ENCODE results near the gene MEF2D. TPM values are rescaled to one million over a fixed set of nuclear protein-coding genes. Genes with fewer than 3 reads are reported as not detected.

MEF2D gene
- total RNA-seq, 1 experiment from 2014 or later, result 54.1 TPM

DNA sequence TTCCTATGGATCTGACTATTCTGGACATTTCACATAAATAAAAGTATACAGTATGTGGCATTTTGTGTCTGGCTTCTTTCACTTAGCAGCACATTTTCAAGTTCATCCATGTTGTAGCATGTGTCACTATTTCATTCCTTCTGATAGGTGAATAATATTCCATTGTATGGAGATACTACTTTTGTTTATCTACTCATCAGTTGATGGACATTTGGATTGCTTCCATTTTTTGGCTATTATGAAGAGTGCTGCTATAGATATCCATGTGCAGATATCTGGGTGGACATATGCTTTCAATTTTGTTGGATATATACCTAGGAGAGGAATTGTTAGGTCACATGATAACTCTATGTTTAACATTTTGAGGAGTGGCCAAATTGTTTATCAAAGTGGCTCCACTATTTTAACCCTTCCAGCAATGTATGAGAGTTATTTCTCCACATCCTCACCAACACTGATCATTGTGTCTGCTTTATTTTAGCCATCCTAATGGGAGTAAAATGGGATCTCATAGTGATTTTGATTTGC lies 21.9 kb upstream of the MEF2D start:
- no peak overlapping the region for H3K27ac Mint-ChIP-seq (ENCODE audit: unreplicated experiment)
- BruUV-seq (replicated peaks), result TSS peak; percentile 26
- no peaks in the 10 kb centered on the region for H3K4me1 Mint-ChIP-seq (ENCODE audit: low read depth, unreplicated experiment)
- TF ChIP-seq CTCF (IDR thresholded peaks at IDR 0.05; ENCODE audit: unreplicated experiment), result no peak
- H3K4me3 Mint-ChIP-seq (ENCODE audit: low read depth, unreplicated experiment), result no peak overlapping the region
- no peak for DNase-seq
- CTCF ChIA-PET, result no interaction called here
- intact Hi-C loops (cut with micrococcal nuclease; ENCODE audit: unreplicated experiment), result no loop called here
- H3K36me3 Mint-ChIP-seq (ENCODE audit: insufficient read depth, unreplicated experiment), result peaks cover 15% of the 10 kb centered on the region
- no peaks in the 10 kb centered on the region for H3K27me3 Mint-ChIP-seq (ENCODE audit: unreplicated experiment)
- no peaks in the 10 kb centered on the region for H3K9me3 Mint-ChIP-seq (ENCODE audit: low read depth, unreplicated experiment)

DNA sequence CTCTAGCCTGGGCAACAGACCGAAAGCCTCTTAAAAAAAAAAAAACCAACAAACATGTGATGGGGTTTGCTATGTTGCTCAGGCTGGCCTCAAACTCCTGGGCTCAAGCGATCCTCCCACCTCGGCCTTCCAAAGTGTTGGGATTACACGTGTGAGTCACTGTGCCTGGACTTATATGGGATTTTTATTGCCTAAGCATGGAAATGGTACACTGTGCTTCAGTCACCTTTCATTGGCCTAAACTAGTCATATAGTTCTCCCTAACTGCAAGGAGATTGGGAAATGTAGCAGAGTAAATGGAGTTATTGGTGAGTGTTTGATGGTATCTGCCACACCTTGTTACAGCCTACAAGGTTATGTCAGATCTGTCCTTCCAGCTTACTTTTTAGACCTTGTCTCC lies 17.2 kb upstream of the MEF2D start:
- Mint-ChIP-seq H3K9me3 (ENCODE audit: low read depth, unreplicated experiment) (no peaks in the 10 kb centered on the region), H3K27ac (ENCODE audit: unreplicated experiment) (no peak overlapping the region), H3K27me3 (ENCODE audit: unreplicated experiment) (peaks cover 3% of the 10 kb centered on the region), H3K4me3 (ENCODE audit: low read depth, unreplicated experiment) (no peak overlapping the region), H3K36me3 (ENCODE audit: insufficient read depth, unreplicated experiment) (no peaks in the 10 kb centered on the region), H3K4me1 (ENCODE audit: low read depth, unreplicated experiment) (no peaks in the 10 kb centered on the region)
- no TSS peak for BruUV-seq (replicated peaks)
- CTCF ChIA-PET, result no interaction called here
- intact Hi-C loops (cut with micrococcal nuclease; ENCODE audit: unreplicated experiment), result no loop called here
- no peak for TF ChIP-seq CTCF (IDR thresholded peaks at IDR 0.05; ENCODE audit: unreplicated experiment)
- no peak for DNase-seq

GRCh38 chr1:156516821-156517220 lies 16.2 kb upstream of the MEF2D start:
- Mint-ChIP-seq H3K27me3 (ENCODE audit: unreplicated experiment) (peaks cover 13% of the 10 kb centered on the region), H3K4me1 (ENCODE audit: low read depth, unreplicated experiment) (no peaks in the 10 kb centered on the region), H3K27ac (ENCODE audit: unreplicated experiment) (no peak overlapping the region), H3K36me3 (ENCODE audit: insufficient read depth, unreplicated experiment) (no peaks in the 10 kb centered on the region), H3K9me3 (ENCODE audit: low read depth, unreplicated experiment) (no peaks in the 10 kb centered on the region), H3K4me3 (ENCODE audit: low read depth, unreplicated experiment) (no peak overlapping the region)
- CTCF ChIA-PET, result interaction anchor here (0.7 kb wide), 2 partner anchors 104 to 439 kb away, joined by 3 to 4 read pairs; no protein-coding TSS in a partner anchor
- no peak for TF ChIP-seq CTCF (IDR thresholded peaks at IDR 0.05; ENCODE audit: unreplicated experiment)
- intact Hi-C loops (cut with micrococcal nuclease; ENCODE audit: unreplicated experiment), result no loop called here
- no TSS peak for BruUV-seq (replicated peaks)
- no peak for DNase-seq

DNA sequence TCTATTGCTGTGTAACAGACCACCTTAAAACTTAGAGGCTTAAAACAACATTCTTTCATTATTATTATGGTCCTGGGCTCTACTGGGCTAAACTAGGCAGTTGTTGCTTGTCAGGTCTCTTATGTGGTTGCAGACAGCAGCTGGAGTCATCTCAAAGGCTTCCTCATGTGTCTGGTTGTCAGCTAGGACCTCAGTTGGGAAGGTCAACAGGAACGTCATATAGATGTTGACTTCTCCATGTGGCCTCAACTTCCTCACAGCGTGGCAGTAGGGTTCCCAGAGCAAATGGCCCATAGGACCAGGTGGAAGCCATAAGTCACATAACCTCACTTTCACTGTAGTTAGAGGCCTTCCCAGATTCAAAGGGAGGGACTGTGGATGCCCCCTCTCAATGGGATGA lies 15.4 kb upstream of the MEF2D start:
- CTCF ChIA-PET, result interaction anchor here (0.5 kb wide), 1 partner anchor 15 kb away, joined by 3 read pairs; the partner anchor contains the start of gene MEF2D
- no peak overlapping the region for H3K27ac Mint-ChIP-seq (ENCODE audit: unreplicated experiment)
- H3K9me3 Mint-ChIP-seq (ENCODE audit: low read depth, unreplicated experiment), result no peaks in the 10 kb centered on the region
- BruUV-seq (replicated peaks), result no TSS peak
- H3K4me3 Mint-ChIP-seq (ENCODE audit: low read depth, unreplicated experiment), result no peak overlapping the region
- TF ChIP-seq CTCF (IDR thresholded peaks at IDR 0.05; ENCODE audit: unreplicated experiment), result no peak
- no peaks in the 10 kb centered on the region for H3K36me3 Mint-ChIP-seq (ENCODE audit: insufficient read depth, unreplicated experiment)
- H3K27me3 Mint-ChIP-seq (ENCODE audit: unreplicated experiment), result peaks cover 16% of the 10 kb centered on the region
- DNase-seq, result no peak
- intact Hi-C loops (cut with micrococcal nuclease; ENCODE audit: unreplicated experiment), result no loop called here
- H3K4me1 Mint-ChIP-seq (ENCODE audit: low read depth, unreplicated experiment), result peaks cover 2% of the 10 kb centered on the region
